GM18867 (cell line): ENCODE results near the gene MAST3.
A peak's percentile ranks its signal among the peaks of the same experiment; 100 is the strongest.
"Not testable (repeated sequence)": the region's sequence is repeated elsewhere in the genome, so short reads cannot be mapped to it uniquely, and the experiment has no call there.

ENCODE experiments used
- ATAC-seq: cut with Tn5 transposase; IDR thresholded peaks from one replicate; pipeline ENCODE4 v1.9.1; 2021; ENCODE audit warnings: mild to moderate bottlenecking, moderate library complexity; ENCODE audit not compliant: unreplicated experiment

The MAST3 gene

DNA sequence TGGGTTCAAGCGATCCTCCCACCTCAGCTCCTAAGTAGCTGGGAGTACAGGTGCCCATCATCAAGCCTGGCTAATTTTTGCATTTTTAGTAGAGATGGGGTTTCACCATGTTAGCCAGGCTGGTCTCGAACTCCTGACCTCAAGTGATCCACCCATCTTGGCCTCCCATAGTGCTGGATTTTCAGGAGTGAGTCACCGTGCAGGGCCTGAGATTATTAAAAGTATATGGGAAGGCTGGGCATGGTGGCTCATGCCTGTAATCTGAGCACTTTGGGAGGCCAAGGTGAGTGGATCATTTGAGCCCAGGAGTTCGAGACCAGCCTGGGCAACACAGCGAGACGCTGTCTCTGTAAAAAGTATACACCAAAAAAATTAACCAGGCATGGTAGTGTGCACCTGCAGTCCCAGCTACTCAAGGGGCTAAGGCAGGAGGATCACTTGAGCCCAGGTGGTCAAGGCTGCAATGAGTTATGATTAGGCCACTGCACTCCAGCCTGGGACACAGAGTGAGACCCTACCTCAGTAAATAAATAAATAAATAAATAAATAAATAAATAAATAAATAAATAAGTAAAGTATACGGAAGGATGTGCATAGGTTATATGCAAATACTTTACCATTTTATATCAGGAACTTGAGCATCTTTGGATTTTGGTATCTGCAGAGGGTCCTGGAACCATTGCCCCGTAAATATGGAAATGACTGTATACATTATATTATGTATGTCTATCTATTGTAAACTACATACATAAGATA lies 11.7 kb upstream of the MAST3 start:
- ATAC-seq, result no peak

DNA sequence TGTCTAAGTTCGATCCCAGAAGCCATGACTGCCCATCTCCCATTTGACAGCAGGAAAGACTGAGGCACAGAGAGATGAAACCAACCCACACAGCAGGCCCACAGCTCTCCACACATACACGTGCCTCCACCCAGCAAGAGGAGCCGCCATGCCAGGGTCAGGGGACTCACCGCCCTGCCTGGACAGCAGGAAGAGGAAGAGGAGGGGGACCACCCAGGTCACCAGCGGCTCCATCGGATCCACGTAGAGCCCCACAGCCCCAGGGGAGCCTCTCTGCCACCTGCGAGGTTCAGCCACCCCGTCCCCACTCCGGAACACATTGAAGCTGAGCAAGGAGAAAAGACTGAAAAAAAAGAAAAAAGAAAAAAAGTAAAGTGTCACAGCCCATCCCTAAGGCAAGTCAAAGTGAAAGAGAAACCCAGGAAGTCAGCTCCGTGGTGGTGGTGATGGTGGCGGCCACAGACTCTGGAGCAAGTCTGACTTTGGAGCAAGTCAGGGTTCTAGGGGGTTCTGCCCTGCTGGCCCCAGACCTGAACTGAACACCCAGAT lies 10.9 kb upstream of the MAST3 start, which contains the start of gene IL12RB1:
IL12RB1 (minus strand) TSS at position 345 of the 549 bp plus-strand sequence; CDS start at position 234, 111 bp downstream.
- ATAC-seq, result no peak

DNA sequence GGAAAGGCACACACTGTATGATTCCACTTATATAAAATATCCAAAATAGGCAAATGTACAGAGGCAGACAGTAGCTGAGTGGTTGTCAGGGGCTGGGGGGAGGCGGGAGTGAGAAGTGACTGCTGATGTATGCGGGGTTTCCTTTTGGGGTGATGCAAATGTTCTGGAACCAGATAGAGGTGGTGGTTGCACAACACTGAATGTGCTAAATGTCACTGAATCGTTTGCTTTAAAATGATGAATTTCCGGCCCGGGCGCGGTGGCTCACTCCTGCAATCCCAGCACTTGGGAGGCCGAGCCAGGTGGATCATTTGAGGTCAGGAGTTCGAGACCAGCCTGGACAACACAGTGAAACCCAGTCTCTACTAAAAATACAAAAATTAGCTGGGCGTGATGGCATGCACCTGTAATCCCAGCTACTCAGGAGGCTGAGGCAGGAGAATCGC lies 8.5 kb upstream of the MAST3 start:
- ATAC-seq, result peak; percentile 50

DNA sequence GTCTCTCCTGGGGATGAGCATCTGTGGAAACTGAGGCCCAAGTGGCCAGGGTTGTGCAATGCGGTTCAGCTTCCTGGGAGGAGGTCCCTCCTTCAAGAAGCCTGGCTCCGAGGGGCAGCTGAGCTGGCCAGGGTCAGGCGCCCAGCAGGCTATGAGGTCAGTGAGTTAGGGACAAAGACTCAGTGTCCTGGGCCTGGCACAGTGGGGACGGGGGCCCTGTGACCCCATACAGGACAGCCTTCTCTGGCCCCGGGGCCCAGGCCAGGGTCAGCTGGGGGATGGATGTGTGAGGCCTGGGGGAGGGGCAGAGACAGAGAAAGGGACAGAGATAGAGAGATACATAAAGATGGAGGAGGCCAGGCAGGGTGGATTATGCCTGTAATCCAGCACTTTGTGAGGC lies 7.9 kb upstream of the MAST3 start:
- no peak for ATAC-seq

DNA sequence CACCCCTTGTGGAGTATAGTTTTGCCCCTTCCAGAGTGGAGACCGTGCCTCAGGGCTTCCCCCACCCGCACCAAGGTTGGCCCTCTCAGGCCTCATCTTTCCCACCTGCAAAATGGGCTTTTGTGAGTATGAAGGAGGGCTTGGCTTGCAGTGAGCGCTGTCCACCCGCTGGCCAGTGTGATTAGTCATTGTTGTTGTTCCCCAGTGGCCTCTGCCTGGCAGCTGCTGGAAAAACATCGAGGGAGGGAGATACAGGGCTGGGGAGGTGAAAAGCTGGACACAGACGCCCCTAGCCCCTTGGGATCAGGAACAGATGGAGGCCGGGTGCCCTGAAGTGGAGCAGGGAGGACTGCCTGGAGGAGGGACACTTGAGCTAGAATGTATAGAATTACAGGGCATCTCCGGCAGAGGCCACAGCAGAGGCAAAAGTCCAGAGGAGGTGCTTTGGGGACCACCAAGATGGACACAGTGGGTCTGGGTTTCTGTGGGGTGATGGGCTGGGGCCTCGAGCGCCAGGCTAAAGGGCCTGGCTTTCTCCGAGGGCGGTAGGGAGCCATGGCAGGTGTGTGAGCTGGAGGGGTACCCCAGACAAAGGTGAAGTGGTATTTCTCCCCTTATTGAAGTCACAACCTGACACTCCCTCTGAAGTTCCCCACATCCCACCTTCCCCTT lies 6.9 kb upstream of the MAST3 start:
- ATAC-seq, result no peak

DNA sequence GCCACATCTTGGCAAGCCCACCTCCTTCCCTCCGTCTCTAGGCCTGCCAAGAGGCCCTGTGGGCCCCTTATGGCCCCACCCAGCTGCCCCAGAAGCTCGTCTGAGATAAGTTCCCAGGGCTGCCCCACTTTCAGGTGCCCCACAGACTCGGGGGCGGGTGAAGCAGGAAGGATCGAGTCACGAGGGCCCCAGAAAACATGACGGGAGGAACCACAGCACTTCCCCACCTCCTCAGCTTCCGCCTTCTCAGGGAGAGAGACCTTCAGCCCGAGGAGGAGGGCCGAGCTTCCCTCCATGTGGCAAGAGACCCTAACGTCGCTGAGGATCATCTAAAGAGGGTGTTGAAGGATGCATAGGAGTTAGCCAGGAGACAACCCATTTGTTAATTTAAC lies 6.4 kb upstream of the MAST3 start:
- ATAC-seq, result no peak

DNA sequence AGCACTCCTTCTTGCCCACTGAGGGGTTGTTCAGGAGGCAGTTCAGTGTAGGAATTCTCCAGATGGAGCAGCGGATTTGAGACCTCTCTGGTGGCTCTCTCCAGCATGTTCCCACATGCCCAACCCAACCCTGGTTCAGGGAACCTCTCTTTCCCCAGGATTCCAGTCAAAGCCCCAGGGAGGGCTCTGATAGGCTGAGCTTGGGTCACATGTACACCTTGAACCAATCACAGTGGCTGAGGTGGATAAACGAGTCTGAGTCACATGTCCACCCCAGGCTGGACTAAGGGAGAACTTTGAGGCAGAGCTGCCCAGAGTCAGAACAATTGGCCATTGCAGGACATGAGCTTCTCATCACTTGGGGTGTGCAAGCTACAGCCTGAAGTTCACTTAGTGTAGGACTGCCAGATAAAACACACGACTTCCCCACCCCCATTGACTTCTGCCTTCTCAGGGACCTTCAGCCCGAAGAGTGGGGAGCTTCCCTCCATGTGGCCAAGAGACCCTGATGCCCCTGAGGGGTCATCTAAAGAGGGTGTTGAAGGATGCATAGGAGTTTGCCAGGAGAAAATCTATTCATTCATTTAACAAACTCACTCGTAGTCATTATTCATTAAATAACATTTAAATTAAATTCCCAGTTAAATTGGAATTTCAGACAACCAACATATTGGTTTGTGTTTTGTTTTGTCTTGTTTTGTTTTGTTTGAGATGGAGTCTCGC lies 4.0 kb upstream of the MAST3 start:
- ATAC-seq, result no peak

DNA sequence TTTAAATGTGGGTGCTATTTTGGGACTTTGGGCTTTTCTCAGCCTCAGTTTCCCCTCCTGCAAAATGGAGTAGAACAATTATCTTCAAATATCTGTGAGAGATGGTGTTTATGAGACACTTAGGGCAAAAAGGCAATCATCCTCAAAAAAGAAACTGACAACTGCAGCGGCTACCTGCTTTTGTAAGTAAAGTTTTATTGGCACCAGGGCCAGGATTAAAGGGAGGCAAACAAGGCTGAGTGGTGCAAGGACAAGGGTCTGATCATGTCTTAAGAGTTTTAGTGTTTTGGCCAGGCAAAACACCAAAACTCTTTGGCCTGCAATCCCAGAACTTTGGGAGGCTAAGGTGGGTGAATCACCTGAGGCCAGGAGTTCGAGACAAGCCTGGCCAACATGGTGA lies 1.3 kb upstream of the MAST3 start:
- no peak for ATAC-seq

DNA sequence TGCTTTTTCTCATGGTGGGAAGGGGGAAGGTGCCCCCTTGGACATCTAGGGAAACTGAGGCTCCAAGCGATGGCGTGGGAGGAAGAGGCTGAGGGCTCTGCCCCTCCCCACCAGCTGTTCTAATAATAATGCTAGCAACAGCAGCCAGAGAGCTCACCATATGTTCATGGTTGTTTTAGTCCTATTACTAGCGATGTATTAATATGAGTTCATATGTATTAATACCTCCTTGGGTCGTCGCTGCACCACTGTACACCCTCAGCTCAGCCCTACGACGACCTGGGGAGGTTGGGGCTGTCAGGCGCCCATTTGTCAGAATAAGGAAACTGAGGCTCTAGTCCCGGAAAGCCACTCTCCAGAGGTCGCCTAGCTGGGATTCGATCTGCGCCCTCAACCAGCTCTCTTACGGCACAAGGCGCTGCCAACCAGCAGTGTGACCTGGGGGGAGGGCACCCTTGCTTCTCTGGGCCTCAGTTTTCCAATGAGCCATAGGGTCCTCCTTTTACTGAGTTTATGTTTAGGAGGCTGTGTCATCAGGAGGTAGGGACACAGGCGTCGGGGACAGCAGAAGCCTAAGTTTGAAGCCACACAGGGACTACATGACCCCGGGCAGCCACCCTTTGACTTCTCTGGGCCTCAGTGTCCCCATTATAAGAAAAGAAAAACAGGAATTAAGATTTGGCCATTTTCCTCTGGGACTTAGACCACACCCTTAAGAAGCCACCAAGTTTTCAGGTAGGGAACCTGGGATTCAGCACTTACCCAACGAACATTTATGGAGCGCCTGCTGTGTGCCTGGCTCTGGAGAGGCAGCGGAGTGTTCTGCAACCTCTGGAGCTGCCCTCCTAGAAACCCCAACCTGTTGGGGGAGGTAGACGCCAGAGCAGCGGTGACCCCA lies 664 bp downstream of the MAST3 start:
- no peak for ATAC-seq

DNA sequence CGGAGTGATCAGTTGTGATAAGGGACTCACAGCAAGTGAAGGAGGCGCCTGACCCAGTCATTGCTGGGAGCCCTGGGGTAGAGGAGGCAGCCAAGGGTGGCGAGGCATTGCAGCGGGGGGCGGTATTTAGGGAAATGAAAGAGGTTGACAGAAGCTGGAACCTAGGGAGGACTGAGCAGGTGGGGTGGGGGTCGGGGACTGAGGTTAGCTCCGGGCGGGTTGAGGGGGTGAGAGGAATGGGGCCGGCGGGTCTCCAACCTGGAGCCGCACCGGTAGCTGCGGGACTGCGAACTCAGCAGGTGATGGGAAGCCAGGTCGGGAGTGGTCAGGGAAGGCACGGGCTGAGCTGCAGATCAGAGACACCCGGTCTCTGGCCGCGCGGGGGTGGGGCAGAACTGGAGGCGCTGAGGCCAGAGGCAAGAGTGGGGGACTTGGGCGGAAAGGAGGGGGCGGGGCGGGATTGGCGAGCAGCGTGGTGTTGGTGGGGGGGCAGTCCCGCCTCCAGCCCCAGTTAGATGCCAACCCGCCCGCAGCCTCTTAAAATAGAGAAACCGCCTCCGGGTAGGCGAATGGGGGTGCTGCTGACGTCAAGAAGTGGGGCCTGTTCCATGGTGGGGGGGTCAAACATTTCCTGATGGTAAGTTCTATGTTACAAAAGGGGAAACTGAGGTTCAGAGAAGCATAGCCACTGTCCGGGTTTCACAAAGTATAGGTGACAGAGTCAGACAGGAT lies 1.5 kb downstream of the MAST3 start:
- ATAC-seq, result peak; percentile 55

DNA sequence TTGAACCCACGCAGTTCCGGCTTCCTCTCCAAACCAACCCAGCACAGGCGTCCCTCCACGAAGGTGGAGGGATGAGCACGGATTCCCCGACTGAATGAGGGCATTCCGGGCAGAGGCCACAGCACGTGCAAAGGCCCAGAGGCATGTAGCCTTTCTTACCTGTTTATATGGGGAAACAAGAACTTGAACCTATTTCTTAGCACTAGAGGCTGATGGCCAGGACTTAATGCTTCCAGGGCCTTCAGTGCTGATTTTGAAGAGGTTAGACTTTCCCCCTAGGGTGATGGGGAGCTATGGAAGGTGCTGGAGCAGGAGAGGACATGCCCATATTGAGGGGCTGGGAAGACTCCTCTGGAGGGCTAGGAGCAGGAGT lies 2.0 kb downstream of the MAST3 start:
- ATAC-seq, result no peak

DNA sequence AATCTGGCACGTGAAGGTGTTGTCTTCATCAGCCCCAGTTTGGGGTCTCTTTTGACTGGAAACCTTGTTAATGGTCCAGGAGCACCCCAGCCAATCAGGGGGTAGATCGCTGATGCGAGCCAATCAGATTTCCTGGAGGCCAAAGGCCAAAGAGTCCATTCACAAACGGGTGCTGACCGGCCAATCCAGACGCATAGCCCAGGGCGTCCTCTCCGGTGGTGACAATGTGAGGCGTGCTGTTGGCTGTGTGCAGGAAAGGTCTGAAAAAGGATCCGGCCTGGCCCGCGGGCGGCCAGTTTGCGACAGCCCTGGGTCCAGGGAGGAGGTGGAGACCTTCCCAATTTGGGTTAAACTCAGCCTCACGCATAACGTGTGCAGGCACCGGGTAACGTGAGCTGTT lies 3.1 kb downstream of the MAST3 start:
- ATAC-seq, result no peak

DNA sequence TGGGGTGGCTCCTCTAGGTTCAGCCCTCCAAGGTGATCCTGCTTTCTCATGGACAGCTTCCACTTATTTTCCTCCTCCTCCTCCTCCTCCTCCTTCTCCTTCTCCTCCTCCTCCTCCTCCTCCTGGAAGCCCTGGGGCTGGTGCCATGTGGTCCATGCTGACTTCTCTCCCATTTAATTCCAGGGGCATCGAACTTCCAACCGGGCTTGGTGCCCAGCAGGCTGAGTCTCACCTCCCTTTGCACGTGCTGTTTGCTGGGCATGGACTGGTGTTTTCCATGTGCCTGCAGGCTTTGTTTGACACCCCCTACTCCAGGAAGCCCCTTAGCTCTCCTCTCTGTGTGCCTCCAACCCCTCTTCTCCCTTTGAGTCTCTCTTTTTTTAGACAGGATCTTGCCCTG lies 3.7 kb downstream of the MAST3 start:
- ATAC-seq, result no peak

DNA sequence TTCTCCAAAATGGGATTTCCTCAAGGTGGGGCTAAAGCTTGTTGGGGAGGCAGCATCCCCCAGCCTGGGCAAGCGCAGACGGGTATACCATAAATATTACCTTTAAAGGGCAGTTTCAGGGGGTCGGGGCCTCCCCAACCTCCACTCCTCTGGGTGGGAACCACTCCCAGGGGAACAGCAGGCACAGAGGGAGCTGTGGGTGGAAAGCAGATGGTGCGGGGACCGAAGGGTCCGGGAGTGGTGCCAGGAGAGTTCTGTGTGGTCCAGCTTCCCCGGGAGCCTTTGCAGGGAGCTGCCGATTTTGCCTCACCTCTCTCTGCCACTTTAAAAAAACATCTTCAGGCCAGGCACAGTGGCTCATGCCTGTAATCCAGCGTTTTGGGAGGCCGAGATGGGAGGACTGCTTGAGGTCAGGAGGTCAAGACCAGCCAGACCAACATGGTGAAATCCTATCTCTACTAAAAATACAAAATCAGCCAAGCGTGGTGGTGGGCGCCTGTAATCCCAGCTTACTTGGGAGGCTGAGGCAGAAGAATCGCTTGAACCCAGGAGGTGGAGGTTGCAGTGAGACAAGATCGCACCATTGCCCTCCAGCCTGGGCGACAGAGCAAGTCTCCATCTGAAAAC lies 5.5 kb downstream of the MAST3 start:
- ATAC-seq, result no peak

DNA sequence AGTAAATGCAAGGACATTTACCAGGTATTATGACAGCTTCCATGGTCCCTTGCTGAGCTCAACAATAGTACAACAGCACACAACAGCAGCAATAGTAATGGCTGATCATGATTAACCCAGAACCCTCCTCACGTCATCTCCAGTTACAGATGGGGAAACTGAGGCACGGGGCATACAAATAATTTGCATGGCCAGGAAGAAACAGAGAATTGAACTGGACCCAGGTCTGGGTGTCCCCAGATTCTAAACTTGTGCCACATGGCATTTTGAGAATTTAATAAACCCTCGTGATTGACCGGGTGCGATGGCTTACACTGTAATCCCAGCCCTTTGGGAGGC lies 7.2 kb downstream of the MAST3 start:
- no peak for ATAC-seq

DNA sequence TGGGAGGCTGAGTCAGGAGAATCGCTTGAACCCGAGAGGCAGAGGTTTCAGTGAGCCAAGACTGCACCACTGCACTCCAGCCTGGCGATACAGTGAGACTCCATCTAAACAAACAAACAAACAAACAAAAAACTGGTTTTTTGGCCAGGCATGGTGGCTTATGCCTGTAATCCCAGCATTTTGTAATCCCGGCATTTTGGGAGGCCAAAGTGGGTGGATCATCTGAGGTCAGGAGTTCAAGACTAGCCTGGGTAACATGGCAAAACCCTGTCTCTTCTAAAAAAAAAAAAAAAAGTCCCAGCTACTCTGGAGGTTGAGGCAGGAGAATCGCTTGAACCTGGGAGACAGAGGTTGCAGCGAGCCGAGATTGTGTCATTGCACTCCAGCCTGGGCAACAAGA lies 7.7 kb downstream of the MAST3 start:
- ATAC-seq, result not testable (repeated sequence)

DNA sequence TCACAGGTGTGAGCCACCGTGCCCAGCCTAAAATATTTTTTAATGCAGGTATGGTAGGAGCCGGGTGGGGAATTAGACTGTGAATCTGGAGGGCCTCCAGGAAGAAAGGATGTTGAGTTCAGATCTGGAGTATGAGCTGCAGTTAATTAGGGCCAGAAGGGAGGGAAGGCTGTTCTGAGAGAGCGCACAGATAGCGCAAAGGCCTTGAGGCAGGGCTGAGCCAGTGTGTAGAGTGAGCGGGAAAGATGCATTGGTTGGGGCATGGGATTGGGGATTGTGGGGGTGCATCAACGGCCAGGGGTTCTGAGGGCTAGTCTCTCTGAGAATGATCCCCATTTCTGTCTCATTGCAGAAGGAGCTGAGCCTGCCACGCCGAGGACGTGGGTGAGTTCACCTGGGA lies 9.7 kb downstream of the MAST3 start:
- ATAC-seq, result no peak

DNA sequence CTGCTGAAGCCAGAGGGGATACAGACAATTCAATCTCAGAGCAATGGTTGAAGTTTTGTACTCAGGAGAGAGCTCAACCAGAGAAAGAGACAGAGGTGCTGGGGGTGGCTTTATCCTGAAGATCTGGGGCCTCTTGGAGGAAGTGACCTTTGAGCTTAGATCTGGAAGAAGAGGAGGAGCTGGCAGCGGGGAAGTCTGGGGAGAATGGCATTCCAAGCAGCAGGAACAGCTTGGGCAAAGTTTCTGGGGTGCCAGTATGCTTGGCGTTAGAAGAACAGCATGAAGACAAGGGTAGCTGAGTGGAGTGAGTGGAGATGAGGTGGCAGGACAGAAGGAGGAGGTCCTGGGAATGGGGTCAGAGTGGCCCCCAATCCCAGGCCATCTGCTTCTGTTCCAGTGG lies 11.3 kb downstream of the MAST3 start:
- ATAC-seq, result no peak

DNA sequence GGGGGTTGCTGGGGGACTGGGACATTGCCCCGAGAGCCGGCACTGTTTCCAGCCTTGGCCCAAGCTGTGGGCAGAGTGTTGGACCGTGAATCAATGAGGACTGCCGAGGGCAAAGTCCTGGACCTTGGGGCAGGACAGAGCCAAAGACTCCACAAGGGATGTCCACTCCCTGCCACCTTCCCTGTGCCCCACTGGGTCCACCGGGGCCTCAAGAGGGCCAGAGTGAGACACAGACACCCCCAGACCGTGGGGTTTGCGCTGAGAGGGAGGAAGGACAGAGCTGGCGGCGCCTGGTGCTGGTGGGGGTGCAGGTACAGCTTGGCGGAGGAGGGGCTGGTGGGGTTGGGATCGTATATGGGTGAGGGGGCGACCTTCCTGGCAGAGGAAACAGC lies 11.8 kb downstream of the MAST3 start:
- ATAC-seq, result no peak
